A673 (cell line): ENCODE data around the gene SRMS. TPM values are rescaled to one million over a fixed set of nuclear protein-coding genes. Genes with fewer than 3 reads are reported as not detected.

Source experiments
- BruUV-seq: library from RNA; stranded (reverse); fragments of 400-500 nt; replicated peaks from 2 replicates; lab custom pipeline; 2021; lab: Mats Ljungman, UMichigan
- CTCF ChIA-PET: fragments of 300-600 bp; sonication (Branson Sonifier 250); formaldehyde crosslinking; loops from one replicate; lab custom pipeline; 2022; ENCODE audit warnings: antibody characterized with exemption; lab: Charles Lee
- POLR2A ChIA-PET: fragments of 300-600 bp; sonication (Branson Sonifier 250); formaldehyde crosslinking; loops from one replicate; lab custom pipeline; 2022; ENCODE audit warnings: antibody characterized with exemption; ENCODE audit not compliant: low non-redundant PET; lab: Charles Lee
- DNase-seq: peaks from one replicate; pipeline ENCODE4 v3.0.0-alpha.2; 2015; ENCODE audit warnings: low spot score
- H3K27ac ChIP-seq: fragments of 200-600 bp; sonication (generic); 2 replicates; pipeline ENCODE4 v1.5.1; 2016; ENCODE audit warnings: mixed run types, low read depth, mild to moderate bottlenecking, mixed read lengths, antibody characterized with exemption, low read length; ENCODE audit not compliant: poor library complexity, severe bottlenecking
- H3K27me3 ChIP-seq: fragments of 200-600 bp; sonication (generic); replicated peaks from 2 replicates; pipeline ENCODE4 v1.6.1; 2017; ENCODE audit warnings: mixed run types, low read depth, mild to moderate bottlenecking, mixed read lengths, antibody characterized with exemption, low read length; ENCODE audit not compliant: insufficient read depth, poor library complexity
- H3K36me3 ChIP-seq: fragments of 200-600 bp; sonication (generic); 2 replicates; pipeline ENCODE4 v1.6.1; 2016; ENCODE audit warnings: mixed run types, mild to moderate bottlenecking, mixed read lengths, antibody characterized with exemption, low read length; ENCODE audit not compliant: insufficient read depth, poor library complexity, severe bottlenecking
- H3K4me1 ChIP-seq: fragments of 200-600 bp; sonication (generic); 2 replicates; pipeline ENCODE4 v1.6.1; 2017; ENCODE audit warnings: mixed run types, mild to moderate bottlenecking, mixed read lengths, antibody characterized with exemption, low read length; ENCODE audit not compliant: insufficient read depth, poor library complexity, severe bottlenecking
- H3K4me3 ChIP-seq: fragments of 200-600 bp; sonication (generic); 2 replicates; pipeline ENCODE4 v1.5.1; 2016; ENCODE audit warnings: low read depth, mixed run types, mild to moderate bottlenecking, mixed read lengths, low read length; ENCODE audit not compliant: poor library complexity, severe bottlenecking
- H3K9me3 ChIP-seq: fragments of 200-600 bp; sonication (generic); 2 replicates; pipeline ENCODE4 v1.6.1; 2016; ENCODE audit warnings: mixed run types, low read depth, mild to moderate bottlenecking, mixed read lengths, antibody characterized with exemption, low read length; ENCODE audit not compliant: poor library complexity, severe bottlenecking
- CTCF ChIP-seq: fragments of 300-800, 200-600 bp; sonication (generic); conservative IDR thresholded peaks from 2 replicates; pipeline ENCODE4 v1.5.1; 2017; ENCODE audit warnings: low read depth, mild to moderate bottlenecking, antibody characterized with exemption, low read length, moderate library complexity, mixed read lengths
- EZH2 ChIP-seq: fragments of 200-600 bp; sonication (generic); IDR thresholded peaks from 2 replicates; pipeline ENCODE4 v1.6.1; 2017; ENCODE audit warnings: borderline replicate concordance, low read depth, mild to moderate bottlenecking, mixed read lengths, antibody characterized with exemption, low read length; ENCODE audit not compliant: poor library complexity, severe bottlenecking
- intact Hi-C: fragments of 100-400 bp; cut with micrococcal nuclease; formaldehyde crosslinking; loops from one replicate; pipeline ENCODE4 v1.10.0; 2022; ENCODE audit not compliant: unreplicated experiment
- total RNA-seq: library from RNA; stranded (reverse); gene quantifications from 2 replicates; pipeline ENCODE4 v1.2.3, GENCODE V29; 2021

SRMS gene
- total RNA-seq, 1 experiment from 2014 or later: not detected

DNA sequence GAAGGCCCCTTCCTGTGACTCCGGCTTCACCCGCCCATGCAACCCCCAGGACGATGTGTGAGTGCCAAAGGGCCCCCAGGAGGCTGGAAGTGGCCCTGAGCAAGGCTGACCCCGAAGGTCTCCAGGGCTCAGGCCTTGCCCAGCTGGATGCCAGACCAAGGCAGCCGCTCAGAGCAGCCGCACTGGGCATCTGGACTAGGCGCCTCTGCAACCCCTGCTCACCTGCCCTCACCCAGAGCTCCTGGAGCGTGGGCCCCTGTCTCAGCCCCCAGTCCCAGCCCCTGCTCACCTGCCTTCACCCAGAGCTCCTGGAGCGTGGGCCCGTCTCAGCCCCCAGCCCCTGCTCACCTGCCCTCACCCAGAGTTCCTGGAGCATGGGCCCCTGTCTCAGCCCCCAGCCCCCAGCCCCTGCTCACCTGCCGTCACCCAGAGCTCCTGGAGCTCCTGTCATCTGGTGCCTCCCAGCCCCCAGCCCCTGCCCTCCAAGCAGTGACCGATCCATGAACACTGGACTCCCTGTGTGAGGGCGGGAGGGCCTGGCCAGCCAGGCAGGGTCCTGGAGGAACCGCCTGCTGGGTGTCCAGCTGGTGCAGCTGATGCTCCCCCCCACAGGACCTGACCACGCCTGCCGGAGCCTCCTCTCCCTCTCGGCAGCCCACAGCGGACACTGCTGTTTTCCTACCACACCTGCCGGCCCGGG is 1.1 kb downstream of the SRMS start:
- POLR2A ChIA-PET: no interaction called here
- Histone ChIP-seq H3K9me3 (no peaks in the 10 kb centered on the region), H3K36me3 (no peaks in the 10 kb centered on the region), H3K27me3 (peaks cover 48% of the 10 kb centered on the region), H3K4me3 (no peak overlapping the region), H3K27ac (no peak overlapping the region), H3K4me1 (no peaks in the 10 kb centered on the region)
- no peak for DNase-seq
- intact Hi-C loops: no loop called here
- CTCF ChIA-PET: no interaction called here
- TF ChIP-seq CTCF: no peak
- no peak for TF ChIP-seq EZH2
- BruUV-seq: no TSS peak

DNA sequence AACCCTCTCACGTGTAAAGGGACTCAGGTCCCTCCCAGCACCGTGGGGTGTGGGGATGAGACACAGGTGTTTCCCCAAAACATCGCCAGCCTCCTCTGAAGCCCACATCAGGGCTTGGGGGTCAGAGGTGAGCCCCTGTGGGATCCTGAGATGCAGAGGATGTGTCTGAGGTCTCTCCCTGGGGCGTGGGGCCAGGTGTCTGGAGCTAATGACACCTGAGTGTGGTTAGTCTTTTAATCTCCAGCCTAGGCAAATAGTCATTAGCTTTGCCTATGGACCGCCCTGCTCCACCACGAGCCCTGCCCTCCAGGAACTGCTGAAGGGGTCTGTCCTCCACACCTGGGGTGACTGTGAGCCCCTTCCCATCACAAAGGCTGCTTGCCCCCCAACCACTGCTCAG is 1.7 kb downstream of the SRMS start:
- Histone ChIP-seq H3K9me3 (no peaks in the 10 kb centered on the region), H3K27ac (no peak overlapping the region), H3K27me3 (peaks cover 48% of the 10 kb centered on the region), H3K36me3 (no peaks in the 10 kb centered on the region), H3K4me3 (no peak overlapping the region), H3K4me1 (no peaks in the 10 kb centered on the region)
- no peak for DNase-seq
- ChIA-PET POLR2A (no interaction called here), CTCF (no interaction called here)
- BruUV-seq: no TSS peak
- intact Hi-C loops: no loop called here
- no peak for TF ChIP-seq CTCF
- TF ChIP-seq EZH2: no peak

GRCh38 chr20:63544958-63545516 is 2.5 kb downstream of the SRMS start:
- no peaks in the 10 kb centered on the region for H3K36me3 ChIP-seq
- no TSS peak for BruUV-seq
- POLR2A ChIA-PET: no interaction called here
- no peak overlapping the region for H3K27ac ChIP-seq
- CTCF ChIA-PET: no interaction called here
- H3K27me3 ChIP-seq: peaks cover 48% of the 10 kb centered on the region
- no peak overlapping the region for H3K4me3 ChIP-seq
- H3K4me1 ChIP-seq: no peaks in the 10 kb centered on the region
- intact Hi-C loops: no loop called here
- TF ChIP-seq CTCF (no peak), EZH2 (no peak)
- H3K9me3 ChIP-seq: no peaks in the 10 kb centered on the region
- DNase-seq: no peak
